Choroid plexus epithelial cell (primary cell): ENCODE results near the gene C19orf73.

Source experiments
- DNase-seq: peaks from one replicate; pipeline ENCODE4 v3.0.0-alpha.2; 2010; ENCODE audit warnings: low read depth
- H3K4me3 ChIP-seq: 2 replicates; pipeline ENCODE4 v1.5.1; 2011; ENCODE audit warnings: low read depth, mild to moderate bottlenecking, control low read depth, low read length, moderate library complexity
- CTCF ChIP-seq: conservative IDR thresholded peaks from 2 replicates; pipeline ENCODE4 v1.5.1; 2011; ENCODE audit warnings: low read depth, mild to moderate bottlenecking, control low read depth, inconsistent platforms, low read length, moderate library complexity

Gene C19orf73

GRCh38 chr19:49104229-49104864 is 14.6 kb downstream of the C19orf73 start:
- H3K4me3 ChIP-seq, result no peak overlapping the region
- no peak for TF ChIP-seq CTCF
- no peak for DNase-seq

- no peak for DNase-seq
- H3K4me3 ChIP-seq, result no peak overlapping the region
- no peak for TF ChIP-seq CTCF
Measured at GRCh38 chr19:49103331-49104085, 15.4 kb downstream of the C19orf73 start.

DNA sequence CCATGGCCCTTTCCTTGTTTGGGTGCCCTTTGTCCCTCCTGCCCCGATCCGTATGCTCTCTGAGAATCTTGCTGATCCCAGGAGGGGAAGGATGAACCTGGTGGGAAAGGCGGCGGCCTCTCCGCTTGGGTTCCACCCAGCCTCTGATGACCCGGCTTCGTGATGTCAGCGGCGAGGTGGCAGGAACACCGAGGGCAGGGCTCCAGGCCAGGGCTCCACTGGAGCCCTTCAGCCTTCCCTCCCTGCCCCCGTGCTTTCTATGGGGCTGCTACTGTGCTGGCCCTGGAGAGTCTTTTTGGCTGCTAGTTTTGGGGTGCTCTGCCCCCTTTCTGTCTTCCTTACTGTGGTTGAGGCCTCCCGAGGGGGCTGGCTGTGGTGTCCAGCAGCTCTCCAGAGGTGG is 16.6 kb downstream of the C19orf73 start:
- no peak for DNase-seq
- no peak for TF ChIP-seq CTCF
- H3K4me3 ChIP-seq, result no peak overlapping the region

DNA sequence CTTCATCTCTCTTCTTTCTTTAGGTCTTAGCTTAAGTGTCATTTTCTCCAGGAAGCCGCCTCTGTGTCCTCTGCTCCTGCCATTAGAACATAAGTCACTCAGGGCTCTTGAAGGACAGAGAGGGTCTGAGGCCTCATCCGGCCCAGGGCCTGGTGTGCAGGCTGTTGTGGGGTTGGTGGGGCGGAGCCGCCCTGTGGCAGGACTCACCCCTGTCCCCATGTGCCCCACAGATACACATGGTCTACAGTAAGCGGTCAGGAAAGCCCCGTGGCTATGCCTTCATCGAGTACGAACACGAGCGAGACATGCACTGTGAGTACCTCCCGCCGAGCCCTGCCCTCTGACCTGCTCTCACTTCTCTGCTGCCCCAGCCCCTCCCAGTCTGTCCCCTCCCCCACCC is 17.8 kb downstream of the C19orf73 start:
- no peak for TF ChIP-seq CTCF
- no peak for DNase-seq
- H3K4me3 ChIP-seq, result no peak overlapping the region

DNA sequence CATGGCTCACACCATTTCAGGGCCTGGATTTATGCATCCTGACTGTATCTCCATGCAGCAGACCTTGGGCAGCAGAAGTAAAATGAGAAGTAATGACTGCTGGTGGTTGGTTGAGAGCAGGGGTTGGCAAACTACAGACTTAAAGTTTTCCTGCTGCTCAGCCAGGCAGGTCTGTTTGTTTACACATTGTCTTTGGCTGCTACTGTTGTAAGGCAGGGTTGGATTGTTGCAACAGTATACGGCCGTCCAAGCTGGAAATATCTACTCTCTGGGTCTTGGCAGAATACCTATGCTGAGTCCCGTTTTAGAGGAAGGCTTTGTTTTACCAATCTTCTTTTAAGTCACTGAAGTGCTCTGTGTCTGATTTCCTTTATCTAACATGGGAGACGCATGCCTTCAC is 20.1 kb downstream of the C19orf73 start:
- no peak for DNase-seq
- H3K4me3 ChIP-seq, result no peak overlapping the region
- no peak for TF ChIP-seq CTCF

DNA sequence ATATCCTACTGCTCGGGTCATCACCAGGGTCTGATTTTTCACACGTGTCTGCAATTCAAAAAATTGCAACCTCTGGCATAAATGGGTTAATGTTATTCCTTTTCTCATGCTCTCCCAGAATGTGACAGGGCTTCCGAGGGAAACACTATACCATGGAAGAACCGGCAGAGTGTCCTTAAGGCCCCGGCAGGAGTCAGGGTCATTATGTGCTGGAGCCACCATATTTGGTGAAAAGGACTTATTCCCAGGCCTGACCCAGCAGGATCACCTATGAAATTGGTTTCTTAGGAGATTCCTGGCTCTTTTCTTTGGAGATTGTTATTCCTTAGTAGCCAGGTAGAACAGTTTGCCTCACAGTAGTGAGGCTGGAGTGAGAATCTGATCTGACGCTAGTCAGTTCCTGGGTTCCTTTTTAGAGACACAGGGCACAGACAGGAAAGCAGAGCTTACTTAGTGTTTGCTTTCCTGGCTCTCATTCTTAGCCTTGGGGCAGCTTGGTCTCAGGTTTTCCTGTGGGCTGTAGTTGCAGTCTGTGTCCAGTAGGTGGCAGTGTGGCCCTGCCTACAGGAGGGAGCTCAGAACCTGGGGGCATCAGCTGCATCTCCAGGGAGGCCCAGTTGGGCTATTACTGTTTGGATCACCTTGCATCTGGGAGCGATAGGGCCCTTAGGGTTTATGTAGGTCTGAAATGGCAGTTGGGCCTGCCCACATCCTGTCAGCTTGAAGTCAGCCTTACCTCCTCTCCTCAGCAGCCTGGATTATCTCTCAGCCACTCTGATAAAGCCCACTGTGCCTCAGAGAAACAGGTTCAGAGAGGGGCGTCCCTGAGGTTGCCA is 21.3 kb downstream of the C19orf73 start:
- TF ChIP-seq CTCF, result peak; percentile 98
- DNase-seq, result peak; percentile 84
- H3K4me3 ChIP-seq, result no peak overlapping the region
